H1 (cell line): ENCODE measurements around the gene USF1.

ENCODE experiments used
- CHD2 ChIP-seq: IDR thresholded peaks from 2 replicates; pipeline ENCODE4 v1.6.1; 2012; ENCODE audit warnings: low read length, improper control_type of control experiment
- EP300 ChIP-seq, 2 experiments: IDR thresholded peaks; 1 replicate in 1 of 2; 2 replicates in 1 of 2; pipeline ENCODE4 v1.6.1; 2011 to 2012; ENCODE audit warnings: low read depth in 2 of 2, low read length in 2 of 2, mild to moderate bottlenecking in 2 of 2, borderline replicate concordance in 1 of 2, inconsistent platforms in 1 of 2, moderate library complexity in 1 of 2
- EZH2 ChIP-seq: fragments of 200-600 bp; sonication (generic); IDR thresholded peaks from 2 replicates; pipeline ENCODE4 v1.7.1; 2012; ENCODE audit warnings: low read depth, mild to moderate bottlenecking, moderate library complexity, low read length, inconsistent platforms; ENCODE audit not compliant: severe bottlenecking
- POLR2A ChIP-seq, 2 experiments: IDR thresholded peaks; 1 replicate in 1 of 2; 2 replicates in 1 of 2; pipeline ENCODE4 v1.6.1; 2011; ENCODE audit warnings: low read depth in 2 of 2, low read length in 2 of 2, mild to moderate bottlenecking in 2 of 2; ENCODE audit errors: control extremely low read depth in 1 of 2
- RAD21 ChIP-seq, 2 experiments: IDR thresholded peaks in 1 of 2; conservative IDR thresholded peaks in 1 of 2; 2 replicates each; pipeline ENCODE4 v1.6.1; 2011; ENCODE audit warnings: low read depth in 2 of 2, low read length in 2 of 2, improper control_type of control experiment in 1 of 2, inconsistent platforms in 1 of 2, mild to moderate bottlenecking in 1 of 2, moderate library complexity in 1 of 2
- SP1 ChIP-seq: IDR thresholded peaks from 2 replicates; pipeline ENCODE4 v1.6.1; 2011; ENCODE audit warnings: low read depth, low read length
- TCF12 ChIP-seq: IDR thresholded peaks from 2 replicates; pipeline ENCODE4 v1.6.1; 2011; ENCODE audit warnings: low read depth, mild to moderate bottlenecking, low read length
- TF ChIP-seq, protein P1 (sequence below): IDR thresholded peaks from 2 replicates; pipeline ENCODE4 v1.6.1; 2012; ENCODE audit warnings: low read length, inconsistent platforms
- TF ChIP-seq, protein P2 (sequence below), 3 experiments: IDR thresholded peaks; 1 replicate in 2 of 3; 2 replicates in 1 of 3; pipeline versions ENCODE4 v1.5.1 to v1.6.1; 2011; ENCODE audit warnings: low read length in 3 of 3, mild to moderate bottlenecking in 3 of 3, inconsistent platforms in 2 of 3, low read depth in 1 of 3, moderate library complexity in 1 of 3; ENCODE audit not compliant: insufficient read depth in 1 of 3; ENCODE audit errors: control extremely low read depth in 1 of 3

DNA sequence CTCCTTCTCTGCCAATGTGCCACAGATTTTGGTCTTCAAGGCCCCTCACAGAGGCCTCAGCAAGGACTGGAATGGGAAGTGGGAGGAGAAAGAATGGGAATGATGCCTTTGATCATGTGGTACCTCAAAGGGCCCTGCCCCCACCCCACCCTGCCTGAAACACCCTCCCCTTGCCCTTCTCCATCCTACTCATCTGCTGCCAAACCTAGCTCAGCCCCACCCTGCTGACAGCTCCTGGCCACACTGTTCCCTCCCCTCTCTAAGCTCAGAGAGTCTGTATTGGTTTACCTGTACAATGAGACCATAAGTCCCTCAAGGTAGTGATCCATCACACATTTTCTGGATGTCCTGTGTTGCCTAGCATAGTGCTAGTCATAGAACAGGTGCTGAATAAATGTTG, 30.6 kb upstream of the USF1 start:
- TF ChIP-seq TCF12: no peak
- TF ChIP-seq EP300 (IDR thresholded peaks at IDR 0.05; ENCODE audit: borderline replicate concordance in 1 of 2, low read depth in 2 of 2, low read length in 2 of 2): no peak
- TF ChIP-seq POLR2A (IDR thresholded peaks at IDR 0.05; ENCODE audit: control extremely low read depth in 1 of 2, low read depth in 2 of 2, low read length in 2 of 2): no peak
- TF ChIP-seq, protein P1, sequence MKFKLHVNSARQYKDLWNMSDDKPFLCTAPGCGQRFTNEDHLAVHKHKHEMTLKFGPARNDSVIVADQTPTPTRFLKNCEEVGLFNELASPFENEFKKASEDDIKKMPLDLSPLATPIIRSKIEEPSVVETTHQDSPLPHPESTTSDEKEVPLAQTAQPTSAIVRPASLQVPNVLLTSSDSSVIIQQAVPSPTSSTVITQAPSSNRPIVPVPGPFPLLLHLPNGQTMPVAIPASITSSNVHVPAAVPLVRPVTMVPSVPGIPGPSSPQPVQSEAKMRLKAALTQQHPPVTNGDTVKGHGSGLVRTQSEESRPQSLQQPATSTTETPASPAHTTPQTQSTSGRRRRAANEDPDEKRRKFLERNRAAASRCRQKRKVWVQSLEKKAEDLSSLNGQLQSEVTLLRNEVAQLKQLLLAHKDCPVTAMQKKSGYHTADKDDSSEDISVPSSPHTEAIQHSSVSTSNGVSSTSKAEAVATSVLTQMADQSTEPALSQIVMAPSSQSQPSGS: no peak
- TF ChIP-seq, protein P2, sequence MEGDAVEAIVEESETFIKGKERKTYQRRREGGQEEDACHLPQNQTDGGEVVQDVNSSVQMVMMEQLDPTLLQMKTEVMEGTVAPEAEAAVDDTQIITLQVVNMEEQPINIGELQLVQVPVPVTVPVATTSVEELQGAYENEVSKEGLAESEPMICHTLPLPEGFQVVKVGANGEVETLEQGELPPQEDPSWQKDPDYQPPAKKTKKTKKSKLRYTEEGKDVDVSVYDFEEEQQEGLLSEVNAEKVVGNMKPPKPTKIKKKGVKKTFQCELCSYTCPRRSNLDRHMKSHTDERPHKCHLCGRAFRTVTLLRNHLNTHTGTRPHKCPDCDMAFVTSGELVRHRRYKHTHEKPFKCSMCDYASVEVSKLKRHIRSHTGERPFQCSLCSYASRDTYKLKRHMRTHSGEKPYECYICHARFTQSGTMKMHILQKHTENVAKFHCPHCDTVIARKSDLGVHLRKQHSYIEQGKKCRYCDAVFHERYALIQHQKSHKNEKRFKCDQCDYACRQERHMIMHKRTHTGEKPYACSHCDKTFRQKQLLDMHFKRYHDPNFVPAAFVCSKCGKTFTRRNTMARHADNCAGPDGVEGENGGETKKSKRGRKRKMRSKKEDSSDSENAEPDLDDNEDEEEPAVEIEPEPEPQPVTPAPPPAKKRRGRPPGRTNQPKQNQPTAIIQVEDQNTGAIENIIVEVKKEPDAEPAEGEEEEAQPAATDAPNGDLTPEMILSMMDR (IDR thresholded peaks at IDR 0.05; ENCODE audit: control extremely low read depth in 1 of 3, insufficient read depth in 1 of 3, low read depth in 1 of 3, low read length in 3 of 3): no peak
- TF ChIP-seq CHD2: no peak
- TF ChIP-seq SP1: no peak
- no peak for TF ChIP-seq RAD21 (IDR thresholded peaks at IDR 0.05 in 1 of 2, conservative IDR thresholded peaks at IDR 0.05 in 1 of 2; ENCODE audit: low read depth in 2 of 2, low read length in 2 of 2)
- no peak for TF ChIP-seq EZH2
